Breast epithelium (tissue), 4 donors: ENCODE results near the gene TUSC7. TPM values are rescaled to one million over a fixed set of nuclear protein-coding genes. Genes with fewer than 3 reads are reported as not detected.

Experiments
- DNase-seq, 2 donors: peaks; one replicate each; pipeline ENCODE4 v3.0.0-alpha.2; 2019; ENCODE audit warnings: low spot score in 2 of 2
- H3K27ac ChIP-seq, 2 donors: fragments of 200-600 bp; sonication (generic) in 1 of 2; one replicate each; pipeline ENCODE4 v1.5.1; 2016 to 2019; ENCODE audit warnings: mild to moderate bottlenecking in 1 of 2
- H3K27me3 ChIP-seq, 2 donors: fragments of 200-600 bp; sonication (generic) in 1 of 2; one replicate each; pipeline versions ENCODE4 v1.5.1 to v1.6.0; 2017 to 2019; ENCODE audit warnings: control low read depth in 1 of 2, mild to moderate bottlenecking in 1 of 2
- H3K36me3 ChIP-seq: fragments of 200-600 bp; one replicate; pipeline ENCODE4 v1.5.1; 2019
- H3K4me1 ChIP-seq, 2 donors: fragments of 200-600 bp; sonication (generic); one replicate each; pipeline ENCODE4 v1.5.1; 2016 to 2019; ENCODE audit warnings: control low read depth in 1 of 2
- H3K4me3 ChIP-seq, 3 donors: fragments of 200-600 bp; sonication (generic); 1 replicate in 2 of 3; 2 replicates in 1 of 3; pipeline ENCODE4 v1.5.1; 2016 to 2019; ENCODE audit warnings: mild to moderate bottlenecking in 3 of 3, moderate library complexity in 2 of 3
- H3K9me3 ChIP-seq, 2 donors: fragments of 200-600 bp; sonication (generic) in 1 of 2; one replicate each; pipeline ENCODE4 v1.5.1; 2016 to 2019; ENCODE audit warnings: control low read depth in 1 of 2
- POLR2A ChIP-seq: fragments of 450-650 bp; IDR thresholded peaks from one replicate; pipeline ENCODE4 v1.6.1; 2016; ENCODE audit warnings: antibody characterized with exemption, mild to moderate bottlenecking, moderate library complexity
- POLR2AphosphoS5 ChIP-seq, 3 donors: sonication (generic); formaldehyde crosslinking; IDR thresholded peaks; one replicate each; pipeline ENCODE4 v1.6.1; 2017; ENCODE audit warnings: antibody characterized with exemption in 3 of 3
- intact Hi-C: fragments of 100-400 bp; cut with DNase I; formaldehyde crosslinking; loops from one replicate; pipeline ENCODE4 v1.15.1; 2023; ENCODE audit warnings: low total_unique reads
- total RNA-seq, 3 donors: library from RNA; depleted of rRNA; stranded (reverse); fragments of >200 nt; gene quantifications; one replicate each; pipeline ENCODE4 v1.1.0, GENCODE V29; 2016
- TF ChIP-seq, protein P1 (sequence below), 3 donors: fragments of 450-650 bp; IDR thresholded peaks; one replicate each; pipeline ENCODE4 v1.5.1; 2016 to 2017; ENCODE audit warnings: antibody characterized with exemption in 3 of 3, mild to moderate bottlenecking in 3 of 3, moderate library complexity in 3 of 3

The TUSC7 gene
- total RNA-seq, 3 donors from 2014 or later, result not detected

DNA sequence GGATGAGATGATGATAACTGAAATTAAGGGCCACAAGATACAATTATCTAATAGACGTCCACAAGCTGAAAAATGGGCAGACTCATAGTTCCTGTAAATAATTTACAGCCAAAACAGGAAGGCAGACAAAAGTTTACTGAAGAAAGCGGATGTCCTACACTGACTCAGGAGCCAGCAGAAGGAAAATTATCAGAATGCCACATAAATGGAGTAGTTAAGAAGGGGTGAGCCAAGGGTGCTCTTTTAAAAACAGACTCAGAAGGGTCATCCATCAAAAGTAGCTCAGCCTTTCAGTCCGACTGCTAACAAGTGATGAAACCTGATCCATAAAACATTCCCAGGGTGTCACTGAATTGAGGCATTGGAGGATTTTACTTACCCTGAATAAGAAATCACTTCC is 39.8 kb downstream of the TUSC7 start:
- H3K4me1 ChIP-seq, result no peaks in the 10 kb centered on the region
- intact Hi-C loops, result no loop called here
- H3K4me3 ChIP-seq, result no peak overlapping the region
- TF ChIP-seq POLR2A (no peak), POLR2AphosphoS5 (IDR thresholded peaks at IDR 0.05) (no peak)
- TF ChIP-seq, protein P1, sequence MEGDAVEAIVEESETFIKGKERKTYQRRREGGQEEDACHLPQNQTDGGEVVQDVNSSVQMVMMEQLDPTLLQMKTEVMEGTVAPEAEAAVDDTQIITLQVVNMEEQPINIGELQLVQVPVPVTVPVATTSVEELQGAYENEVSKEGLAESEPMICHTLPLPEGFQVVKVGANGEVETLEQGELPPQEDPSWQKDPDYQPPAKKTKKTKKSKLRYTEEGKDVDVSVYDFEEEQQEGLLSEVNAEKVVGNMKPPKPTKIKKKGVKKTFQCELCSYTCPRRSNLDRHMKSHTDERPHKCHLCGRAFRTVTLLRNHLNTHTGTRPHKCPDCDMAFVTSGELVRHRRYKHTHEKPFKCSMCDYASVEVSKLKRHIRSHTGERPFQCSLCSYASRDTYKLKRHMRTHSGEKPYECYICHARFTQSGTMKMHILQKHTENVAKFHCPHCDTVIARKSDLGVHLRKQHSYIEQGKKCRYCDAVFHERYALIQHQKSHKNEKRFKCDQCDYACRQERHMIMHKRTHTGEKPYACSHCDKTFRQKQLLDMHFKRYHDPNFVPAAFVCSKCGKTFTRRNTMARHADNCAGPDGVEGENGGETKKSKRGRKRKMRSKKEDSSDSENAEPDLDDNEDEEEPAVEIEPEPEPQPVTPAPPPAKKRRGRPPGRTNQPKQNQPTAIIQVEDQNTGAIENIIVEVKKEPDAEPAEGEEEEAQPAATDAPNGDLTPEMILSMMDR (IDR thresholded peaks at IDR 0.05), result no peak
- no peaks in the 10 kb centered on the region for H3K9me3 ChIP-seq
- no peak overlapping the region for H3K27ac ChIP-seq
- H3K36me3 ChIP-seq, result no peaks in the 10 kb centered on the region
- no peaks in the 10 kb centered on the region for H3K27me3 ChIP-seq
- no peak for DNase-seq

DNA sequence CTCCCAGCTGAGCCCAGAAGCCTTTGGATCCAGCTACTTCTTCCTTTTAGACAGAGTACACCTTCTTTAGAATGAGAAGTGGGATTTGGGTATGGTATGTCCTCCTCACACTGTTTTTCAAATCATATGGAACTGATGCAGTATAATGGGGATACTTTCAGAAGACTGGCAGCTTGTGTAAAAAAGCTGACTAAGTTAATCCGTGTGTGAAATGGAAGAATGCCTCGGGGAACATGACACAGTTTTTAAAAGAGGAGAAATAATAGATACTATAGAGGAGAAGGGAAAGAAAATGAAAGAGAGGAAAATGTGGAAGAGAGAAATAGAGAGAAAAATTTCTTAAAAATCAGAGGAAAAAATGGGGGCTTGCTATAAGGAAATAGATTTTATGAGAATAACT is 47.7 kb downstream of the TUSC7 start:
- no peak for DNase-seq
- Histone ChIP-seq H3K27me3 (peaks cover 0 to 8% of the 10 kb centered on the region in 2 donors), H3K36me3 (no peaks in the 10 kb centered on the region), H3K4me1 (no peaks in the 10 kb centered on the region), H3K9me3 (no peaks in the 10 kb centered on the region), H3K4me3 (no peak overlapping the region), H3K27ac (no peak overlapping the region)
- intact Hi-C loops, result no loop called here
- no peak for TF ChIP-seq POLR2A

DNA sequence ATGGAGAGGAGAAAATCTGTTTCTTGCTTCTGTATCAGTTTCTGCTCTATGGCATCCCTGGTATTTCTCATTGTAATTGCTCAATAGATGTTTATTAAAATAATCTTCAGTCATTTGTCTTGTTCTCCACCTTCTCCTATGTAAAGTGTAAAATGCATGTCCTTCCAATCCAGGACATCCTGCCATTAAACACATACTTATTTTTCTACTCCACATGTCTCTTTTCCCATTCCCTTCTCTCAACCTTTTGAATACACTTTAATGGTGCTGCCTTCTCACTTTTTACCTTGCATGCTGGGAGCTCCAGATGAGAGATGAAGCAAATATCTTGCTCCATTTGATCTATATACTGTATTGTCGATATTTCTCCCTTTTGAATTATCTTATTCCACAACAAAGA is 49.7 kb downstream of the TUSC7 start:
- TF ChIP-seq POLR2AphosphoS5 (IDR thresholded peaks at IDR 0.05) (no peak), POLR2A (no peak)
- TF ChIP-seq, protein P1 (IDR thresholded peaks at IDR 0.05), result no peak

More for the DNA sequence above, 49.7 kb downstream of the TUSC7 start:
- H3K27me3 ChIP-seq, result peaks cover 0 to 8% of the 10 kb centered on the region in 2 donors
- H3K4me3 ChIP-seq, result no peak overlapping the region
- no peaks in the 10 kb centered on the region for H3K36me3 ChIP-seq
- no peaks in the 10 kb centered on the region for H3K4me1 ChIP-seq
- no peak for DNase-seq
- H3K27ac ChIP-seq, result no peak overlapping the region
- intact Hi-C loops, result no loop called here
- no peaks in the 10 kb centered on the region for H3K9me3 ChIP-seq
